ENCODE measurements around the gene PAFAH2. TPM values are rescaled to one million over a fixed set of nuclear protein-coding genes. Genes with fewer than 3 reads are reported as not detected.

Gene PAFAH2
- total RNA-seq, 1 donor from 2014 or later: 12.1 TPM

GRCh38 chr1:26019641-26020315 lies 21.9 kb upstream of the PAFAH2 start:
- intact Hi-C loops (cut with DNase I): no loop called here
- ATAC-seq (ENCODE audit: poor library complexity) (no peak), DNase-seq (peak; percentile 16)

- DNase-seq (no peak), ATAC-seq (ENCODE audit: poor library complexity) (no peak)
- intact Hi-C loops (cut with DNase I): no loop called here
Measured at GRCh38 chr1:26017606-26018005, 19.7 kb upstream of the PAFAH2 start.

- intact Hi-C loops (cut with DNase I): no loop called here
- ATAC-seq (ENCODE audit: poor library complexity) (peak; percentile 13), DNase-seq (no peak)
Measured at GRCh38 chr1:26016953-26017545, 19.2 kb upstream of the PAFAH2 start.

GRCh38 chr1:26016258-26016952 lies 18.5 kb upstream of the PAFAH2 start:
- intact Hi-C loops (cut with DNase I): no loop called here
- DNase-seq (no peak), ATAC-seq (ENCODE audit: poor library complexity) (no peak)

- intact Hi-C loops (cut with DNase I): no loop called here
- no peak for DNase-seq
- ATAC-seq (ENCODE audit: poor library complexity): peak; percentile 10
Measured at GRCh38 chr1:26015358-26015757, 17.5 kb upstream of the PAFAH2 start.

- ATAC-seq (ENCODE audit: poor library complexity) (no peak), DNase-seq (no peak)
- intact Hi-C loops (cut with DNase I): no loop called here
Measured at GRCh38 chr1:26014179-26014578, 16.3 kb upstream of the PAFAH2 start.

- intact Hi-C loops (cut with DNase I): no loop called here
- no peak for DNase-seq
- no peak for ATAC-seq (ENCODE audit: poor library complexity)
Measured at GRCh38 chr1:26012864-26013263, 15.0 kb upstream of the PAFAH2 start.

- intact Hi-C loops (cut with DNase I): no loop called here
- ATAC-seq (ENCODE audit: poor library complexity): no peak
- DNase-seq: no peak
Measured at GRCh38 chr1:26010825-26011224, 13.0 kb upstream of the PAFAH2 start.

GRCh38 chr1:26009796-26010447 lies 12.1 kb upstream of the PAFAH2 start:
- ATAC-seq (ENCODE audit: poor library complexity): no peak
- DNase-seq: no peak
- intact Hi-C loops (cut with DNase I): no loop called here

GRCh38 chr1:26006710-26007109 lies 8.8 kb upstream of the PAFAH2 start:
- no peak for ATAC-seq (ENCODE audit: poor library complexity)
- intact Hi-C loops (cut with DNase I): no loop called here
- no peak for DNase-seq

GRCh38 chr1:26005434-26006105 lies 7.7 kb upstream of the PAFAH2 start:
- no peak for DNase-seq
- ATAC-seq (ENCODE audit: poor library complexity): peak; percentile 20
- intact Hi-C loops (cut with DNase I): no loop called here

- DNase-seq (no peak), ATAC-seq (ENCODE audit: poor library complexity) (no peak)
- intact Hi-C loops (cut with DNase I): no loop called here
Measured at GRCh38 chr1:26003756-26004155, 5.9 kb upstream of the PAFAH2 start.

GRCh38 chr1:26003262-26003661 lies 5.4 kb upstream of the PAFAH2 start:
- DNase-seq (no peak), ATAC-seq (ENCODE audit: poor library complexity) (no peak)
- intact Hi-C loops (cut with DNase I): no loop called here

GRCh38 chr1:25999041-25999800 lies 1.4 kb upstream of the PAFAH2 start:
- ATAC-seq (ENCODE audit: poor library complexity): no peak
- intact Hi-C loops (cut with DNase I): loop anchor here (5.0 kb wide), 1 partner anchor 102 kb away; no protein-coding TSS in a partner anchor
- DNase-seq: no peak

GRCh38 chr1:25996966-25997827 lies 666 bp downstream of the PAFAH2 start:
- intact Hi-C loops (cut with DNase I): loop anchor here (5.0 kb wide), 1 partner anchor 100 kb away; no protein-coding TSS in a partner anchor
- DNase-seq: no peak
- ATAC-seq (ENCODE audit: poor library complexity): peak; percentile 18

- ATAC-seq (ENCODE audit: poor library complexity) (no peak), DNase-seq (no peak)
- intact Hi-C loops (cut with DNase I): loop anchor here (5.0 kb wide), 1 partner anchor 97 kb away; no protein-coding TSS in a partner anchor
Measured at GRCh38 chr1:25994402-25995150, 3.3 kb downstream of the PAFAH2 start.

Measured in Right ventricle myocardium superior (tissue), 1 donor.